Stimulated activated CD4-positive, alpha-beta T cell treated with anti-CD3 and anti-CD28 coated beads, Interleukin-4, amount 100 ng/mL, for 1 hour (primary cell): Measurements from ENCODE around the gene ALDH3B1.
A peak's percentile ranks its signal among the peaks of the same experiment; 100 is the strongest.

Source experiments
- DNase-seq: peaks from one replicate; pipeline ENCODE4 v3.0.0-alpha.2; 2020

ALDH3B1 gene

DNA sequence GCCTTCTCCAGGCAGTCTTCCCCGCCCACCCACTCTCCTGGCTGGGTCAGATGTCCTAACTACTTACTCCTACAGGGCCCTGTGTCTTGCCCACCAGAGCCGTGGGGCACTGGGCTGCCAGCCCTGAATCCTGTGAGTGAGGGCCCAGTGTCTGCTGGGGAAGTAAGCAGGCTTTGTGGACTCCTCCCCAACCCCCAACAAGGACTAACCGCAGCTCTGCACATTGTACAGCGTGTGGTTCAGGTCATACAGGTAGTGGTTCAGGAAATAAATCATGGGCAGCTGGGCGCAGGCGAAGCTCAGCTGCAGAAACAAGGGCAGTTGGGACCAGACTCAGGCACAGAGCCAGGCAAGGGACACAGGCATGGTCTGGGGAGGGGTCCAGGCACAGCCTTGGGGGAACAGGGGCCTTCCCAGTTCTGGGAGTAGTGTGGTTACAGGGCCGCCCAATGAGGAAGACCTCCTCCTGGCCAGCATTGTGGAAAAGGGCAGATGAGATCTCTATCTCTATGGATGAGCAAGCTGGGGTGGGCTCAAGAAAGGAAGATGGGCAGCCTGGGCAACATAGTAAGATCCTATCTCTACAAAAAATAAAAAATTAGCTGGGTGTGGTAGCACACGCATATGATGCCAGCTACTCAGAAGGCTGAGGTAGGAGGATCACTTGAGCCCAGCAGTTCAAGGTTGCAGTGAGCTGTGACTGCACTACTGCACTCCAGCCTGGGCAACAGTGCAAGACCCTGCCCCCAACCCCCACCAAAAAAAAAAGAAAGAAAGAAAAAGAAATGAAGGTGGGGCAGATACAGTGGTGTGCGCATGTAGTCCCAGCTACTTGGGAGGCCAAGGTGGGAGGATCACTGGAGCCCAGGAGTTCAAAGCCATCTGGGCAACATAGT is 11.7 kb upstream of the ALDH3B1 start:
- no peak for DNase-seq

DNA sequence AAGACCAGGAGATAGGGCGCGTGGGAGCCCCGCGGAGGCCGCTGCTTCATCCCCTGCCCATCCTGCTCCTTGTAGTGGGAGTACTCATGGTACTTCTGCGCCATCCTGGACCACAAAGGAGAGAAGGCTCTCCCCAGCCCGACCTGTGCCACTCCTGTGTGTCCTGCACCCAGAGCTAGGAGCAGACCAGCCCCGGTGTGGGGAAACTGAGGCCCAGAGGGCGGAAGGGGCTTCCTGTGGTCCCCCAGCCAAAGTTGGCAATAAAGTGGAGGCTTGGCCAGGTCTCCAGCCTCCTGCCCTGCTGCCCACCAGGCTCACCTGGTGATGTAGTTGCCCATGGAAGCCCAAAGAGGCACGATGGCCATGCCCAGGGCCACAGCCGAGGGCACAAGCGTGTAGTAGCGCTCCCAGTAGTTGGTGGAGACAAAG is 10.9 kb upstream of the ALDH3B1 start:
- DNase-seq, result no peak

DNA sequence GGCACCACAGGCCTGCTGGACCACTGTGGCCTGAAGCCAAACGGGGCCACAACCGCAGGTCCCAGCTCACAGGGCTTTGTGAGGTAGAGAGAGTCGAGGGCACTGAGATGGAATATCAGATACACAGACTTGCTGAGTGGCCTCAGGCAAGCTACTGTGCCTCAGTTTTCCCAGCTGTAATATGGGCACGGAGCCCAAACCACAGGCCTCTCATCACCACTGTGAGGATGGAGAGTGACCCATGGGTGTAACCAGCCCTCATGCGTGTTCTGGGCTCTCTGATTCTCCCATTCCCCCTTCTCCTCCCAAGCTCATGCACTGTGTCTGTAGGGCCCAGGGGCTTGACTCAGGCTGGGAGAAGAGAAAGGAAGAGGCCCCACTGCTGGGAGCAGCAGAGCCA is 10.4 kb upstream of the ALDH3B1 start:
- no peak for DNase-seq

DNA sequence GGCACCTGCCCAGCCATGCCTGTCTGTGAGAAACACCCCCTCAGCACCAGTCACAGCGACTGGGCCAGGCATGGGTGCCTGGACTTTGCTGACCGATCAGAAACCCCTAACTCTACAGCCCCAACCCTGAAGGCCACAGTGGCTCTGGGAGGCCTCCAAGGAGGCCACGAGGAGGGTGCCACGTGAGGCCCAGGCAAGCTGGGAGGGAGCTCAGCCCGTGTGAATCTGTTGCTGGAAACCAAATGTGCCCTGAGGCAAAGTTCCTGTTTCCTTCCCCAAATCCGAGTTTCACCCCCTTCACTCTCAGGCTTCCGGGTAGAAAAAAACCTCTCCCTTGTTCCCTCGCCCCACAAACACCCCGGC is 7.6 kb upstream of the ALDH3B1 start:
- no peak for DNase-seq

DNA sequence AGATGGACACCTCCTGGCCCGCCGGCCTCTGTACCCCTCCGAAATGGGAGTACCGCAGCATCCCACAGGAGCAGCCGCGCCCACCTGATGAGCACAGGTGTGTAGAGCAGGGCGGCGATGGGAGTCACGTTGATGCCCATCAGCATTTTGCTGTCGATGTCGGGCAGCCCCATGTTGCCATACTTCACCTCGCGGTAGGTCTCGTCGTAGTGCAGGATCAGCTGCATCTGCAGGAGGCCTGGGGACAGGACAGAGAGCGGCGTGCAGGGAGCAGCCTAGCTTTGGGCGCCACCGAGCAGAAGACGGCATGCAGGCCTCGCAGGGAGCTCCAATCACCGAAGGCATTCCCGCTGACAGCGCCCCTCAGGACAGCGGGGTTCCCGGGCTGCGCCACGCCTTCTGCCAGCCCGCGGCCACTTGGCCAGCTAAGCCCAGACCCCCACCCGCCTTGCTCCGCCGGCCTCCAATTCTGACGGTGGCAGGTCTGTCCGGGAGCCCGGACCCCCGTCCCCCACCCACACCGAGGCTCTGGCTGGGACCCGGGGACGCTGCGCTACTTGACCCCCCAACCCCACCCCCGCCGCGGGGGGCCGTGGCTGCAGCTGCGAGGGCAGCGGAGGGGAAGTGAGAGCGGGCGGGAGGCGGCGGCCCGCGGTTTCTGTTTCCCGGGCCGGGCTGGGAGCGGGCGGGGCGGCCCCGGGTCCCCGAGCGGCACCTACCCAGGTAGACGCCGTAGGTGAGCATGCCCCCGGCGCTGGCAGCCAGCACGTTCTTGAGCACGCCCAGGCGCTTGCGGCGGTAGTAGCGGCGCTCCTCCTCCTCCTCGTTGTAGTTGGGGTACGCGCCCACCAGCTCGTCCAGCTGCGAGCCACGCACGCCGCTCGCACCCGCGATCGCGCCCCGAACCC is 6.9 kb upstream of the ALDH3B1 start:
- peak; percentile 58 for DNase-seq

DNA sequence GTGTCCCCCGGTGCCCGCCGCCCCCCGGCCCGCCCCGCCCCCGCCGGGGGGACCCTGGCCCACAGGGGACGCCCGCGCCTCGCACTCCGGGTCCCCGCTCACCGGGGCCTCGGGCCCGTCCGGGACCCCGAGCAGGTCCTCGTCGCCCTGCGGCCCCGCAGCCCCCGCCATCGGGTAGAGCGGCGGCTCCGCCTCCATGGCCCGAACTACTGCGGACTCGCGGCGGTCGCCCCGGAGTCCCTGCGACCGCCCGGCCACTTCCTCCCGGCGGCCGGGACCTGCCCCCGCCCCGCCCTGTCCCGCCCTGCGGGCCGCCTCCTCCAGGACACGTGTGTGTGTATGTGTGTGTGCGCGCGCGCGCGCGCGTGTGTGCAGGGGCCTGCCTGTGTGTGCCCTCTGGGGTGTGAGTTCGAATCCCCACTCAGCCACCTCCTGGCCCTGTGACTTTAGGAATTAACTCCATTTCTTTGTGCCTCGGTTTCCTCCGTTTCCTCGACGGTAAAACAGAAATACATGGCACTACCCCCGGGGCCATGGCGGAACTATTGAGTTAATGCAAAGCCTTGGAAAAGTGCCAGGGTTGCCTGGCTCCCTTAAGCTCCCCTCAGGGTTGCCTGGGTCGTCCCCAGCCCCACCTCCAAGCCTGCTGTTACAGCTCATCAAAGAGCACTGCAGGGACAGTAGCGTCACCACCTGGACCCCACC is 6.1 kb upstream of the ALDH3B1 start, which contains the start of gene UNC93B1:
TSS of gene UNC93B1 (minus strand) at position 252 of the 705 bp plus-strand sequence. CDS start at position 198, 54 bp downstream.
- peak; percentile 81 for DNase-seq

DNA sequence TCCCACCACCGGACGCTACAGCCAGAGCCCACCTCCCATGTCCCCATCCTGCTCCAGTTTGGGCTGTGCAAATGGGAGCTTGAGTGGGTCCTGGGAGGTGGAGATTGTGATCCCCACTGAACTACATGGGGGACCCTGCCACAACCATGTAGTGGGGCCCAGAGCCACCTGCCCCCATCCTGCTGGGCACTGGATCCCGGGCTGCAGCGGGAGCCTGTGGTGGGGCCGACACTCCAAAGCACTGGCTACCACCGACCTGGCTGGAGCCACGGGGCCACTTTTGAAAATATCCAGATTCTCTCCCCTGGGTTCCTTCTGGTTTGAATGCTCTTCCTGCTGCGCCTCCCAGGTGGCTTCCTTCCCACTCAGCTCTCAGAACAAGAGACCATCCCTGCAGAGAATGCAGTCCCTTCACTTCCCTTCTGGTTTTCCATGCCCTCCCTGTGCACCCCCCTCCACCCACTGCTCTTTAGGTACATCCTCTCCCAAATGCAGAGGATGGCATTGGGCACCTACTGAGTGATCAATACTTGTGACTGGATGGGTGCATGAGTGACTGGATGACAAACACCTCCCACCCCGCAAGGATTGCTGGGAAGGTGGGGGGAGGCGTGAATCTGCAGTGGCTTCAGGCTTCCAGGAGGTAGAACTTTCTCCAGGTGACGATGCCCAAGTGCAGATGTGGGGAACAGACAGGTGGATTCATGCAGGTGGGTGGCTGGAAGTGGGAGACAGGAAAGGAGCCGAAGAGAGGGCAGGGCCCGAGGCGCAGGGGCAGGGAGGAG is 5.4 kb upstream of the ALDH3B1 start:
- DNase-seq, result no peak

DNA sequence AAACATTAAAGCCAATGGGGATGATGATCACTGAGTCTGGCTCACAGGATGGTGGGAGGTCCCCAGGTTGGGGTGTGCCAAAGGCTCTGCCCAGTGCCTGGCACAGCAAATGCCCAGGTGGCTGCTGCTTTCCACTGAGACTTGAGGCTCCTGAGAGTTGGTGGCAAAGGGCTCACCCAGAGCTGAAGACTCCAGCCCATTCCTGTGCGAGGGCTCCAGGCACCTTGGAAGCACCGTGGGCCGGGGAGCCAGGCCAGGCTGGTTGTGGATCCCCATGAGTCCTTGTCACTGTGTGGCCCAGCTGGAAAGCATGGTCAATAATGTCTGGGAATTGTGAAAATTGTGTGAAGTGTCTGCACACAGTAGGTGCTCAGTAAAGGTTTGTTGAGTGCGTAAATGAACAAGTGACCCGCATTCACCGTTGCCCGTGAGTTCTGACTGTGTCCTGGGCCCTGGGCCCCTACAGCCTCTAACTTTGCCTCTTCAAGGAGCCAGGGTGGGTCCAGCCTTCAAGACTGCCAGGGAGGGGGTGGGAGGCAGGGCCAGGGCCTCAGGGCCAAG is 3.4 kb upstream of the ALDH3B1 start:
- DNase-seq, result no peak

DNA sequence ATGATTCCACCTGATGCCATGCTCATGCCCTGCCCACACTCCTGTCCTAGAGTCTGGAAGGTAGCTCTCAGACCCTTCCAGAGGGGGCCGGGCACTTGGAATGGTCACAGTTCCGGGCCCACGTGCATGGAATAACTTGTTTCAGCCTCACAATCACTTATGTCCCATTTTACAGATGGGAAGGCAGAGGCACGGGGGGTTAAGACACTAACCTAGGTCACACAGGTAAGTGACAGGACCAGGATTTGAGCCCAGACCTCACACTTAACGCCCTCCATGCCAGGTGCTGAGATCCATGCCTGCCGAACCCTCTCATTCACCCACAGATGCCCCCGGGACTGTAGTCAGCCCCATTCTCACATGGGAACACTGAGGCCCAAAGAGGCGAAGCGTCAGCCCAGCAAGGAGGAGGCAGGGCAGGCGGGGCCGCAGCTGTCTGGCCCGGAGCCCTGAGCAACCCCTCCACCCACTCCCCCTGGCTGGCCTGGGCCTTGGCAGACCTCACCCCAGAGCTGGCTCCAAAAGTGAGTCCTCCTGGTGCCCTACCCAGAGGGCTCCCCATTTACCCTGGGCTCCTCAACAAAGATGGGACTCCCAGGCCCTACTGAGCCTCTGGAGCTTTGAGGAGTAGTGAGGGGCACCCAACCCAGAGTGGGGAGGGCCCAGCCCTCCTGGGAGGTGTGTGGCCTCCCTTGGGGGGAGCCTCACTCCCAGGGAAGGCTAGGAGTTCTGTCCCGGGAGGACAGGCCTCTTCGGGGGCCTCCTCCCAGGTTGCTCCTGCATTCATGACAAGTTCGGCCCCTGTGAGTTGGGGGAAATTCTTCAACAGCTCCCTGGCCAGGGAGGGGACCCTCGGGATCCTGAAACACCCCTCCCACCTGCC is 2.4 kb upstream of the ALDH3B1 start:
- DNase-seq, result no peak

DNA sequence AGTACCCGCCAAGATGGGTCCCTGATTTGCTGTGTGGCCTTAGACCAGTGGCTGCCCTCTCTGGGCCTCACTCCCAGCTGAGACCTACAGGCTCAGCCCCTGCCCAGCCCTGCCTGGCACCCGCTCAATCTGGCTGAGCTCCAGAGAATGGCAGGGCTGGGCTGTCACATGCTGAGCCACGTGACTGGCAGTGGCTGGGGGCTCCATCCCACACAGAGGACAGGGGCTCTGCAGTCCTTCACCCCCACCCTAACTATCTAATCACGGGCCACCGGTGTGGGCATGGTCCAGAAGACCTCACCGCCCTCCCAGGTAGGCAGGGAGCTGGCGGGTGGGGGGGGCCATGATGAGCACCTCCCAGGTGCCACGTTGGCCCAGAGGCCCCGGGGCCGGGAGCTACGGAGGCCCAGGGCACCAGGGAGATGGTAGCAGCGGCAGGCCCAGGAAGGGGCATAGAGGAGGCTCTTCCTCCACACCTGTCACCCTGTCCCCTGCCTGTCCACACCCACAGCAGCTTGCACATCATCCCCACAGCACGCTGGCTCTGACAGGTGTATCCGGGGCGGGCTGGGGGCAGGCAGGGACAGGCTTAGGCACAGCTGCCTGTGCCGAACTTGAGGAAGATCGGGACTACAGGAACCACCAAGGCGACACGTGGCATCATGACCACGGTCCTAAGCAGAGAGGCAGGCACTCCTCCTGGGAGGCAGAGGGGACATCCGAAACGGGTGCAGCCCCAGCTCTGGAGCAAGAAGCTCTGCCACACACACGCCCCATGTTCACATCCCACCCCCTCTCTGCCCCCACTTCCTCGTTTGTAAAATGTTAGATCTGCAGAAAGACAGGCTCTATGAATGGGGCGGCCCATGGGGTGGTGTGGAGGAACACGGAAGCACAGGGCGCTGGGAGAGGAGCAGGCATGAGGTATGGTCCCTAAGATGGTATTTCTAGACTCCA is 1.5 kb upstream of the ALDH3B1 start:
- no peak for DNase-seq

DNA sequence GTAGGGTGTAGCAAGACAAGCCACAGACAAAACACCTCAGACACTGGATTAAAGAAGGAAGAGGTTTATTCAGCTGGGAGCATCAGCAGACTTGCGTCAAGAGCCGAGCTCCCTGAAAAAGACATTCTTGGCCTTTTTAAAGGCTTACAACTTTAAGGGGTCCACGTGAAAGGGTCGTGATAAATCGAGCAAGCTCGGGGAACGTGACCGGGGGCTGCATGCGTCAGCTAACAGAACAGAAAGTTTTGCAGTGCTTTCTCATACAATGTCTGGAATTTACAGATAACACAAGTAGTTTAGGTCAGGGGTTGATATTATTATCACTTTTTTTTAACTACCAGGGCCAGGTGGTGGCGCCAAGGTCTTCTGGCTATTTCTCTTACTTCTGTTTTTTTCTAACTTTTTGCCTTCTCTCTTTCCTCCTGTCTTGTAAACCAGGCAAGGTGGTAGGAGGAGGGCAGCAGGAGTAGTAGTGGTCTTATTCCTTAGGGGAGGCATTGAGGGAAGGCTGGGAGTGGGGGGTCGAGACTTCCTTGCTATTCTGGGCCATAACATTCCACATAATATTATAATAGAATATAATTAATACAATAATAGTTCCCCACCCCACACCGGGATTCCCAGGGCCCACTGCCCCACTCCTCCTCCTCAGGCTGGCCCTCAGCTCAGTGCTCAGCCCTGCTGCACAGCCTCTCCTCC is 587 bp upstream of the ALDH3B1 start:
- DNase-seq, result no peak

DNA sequence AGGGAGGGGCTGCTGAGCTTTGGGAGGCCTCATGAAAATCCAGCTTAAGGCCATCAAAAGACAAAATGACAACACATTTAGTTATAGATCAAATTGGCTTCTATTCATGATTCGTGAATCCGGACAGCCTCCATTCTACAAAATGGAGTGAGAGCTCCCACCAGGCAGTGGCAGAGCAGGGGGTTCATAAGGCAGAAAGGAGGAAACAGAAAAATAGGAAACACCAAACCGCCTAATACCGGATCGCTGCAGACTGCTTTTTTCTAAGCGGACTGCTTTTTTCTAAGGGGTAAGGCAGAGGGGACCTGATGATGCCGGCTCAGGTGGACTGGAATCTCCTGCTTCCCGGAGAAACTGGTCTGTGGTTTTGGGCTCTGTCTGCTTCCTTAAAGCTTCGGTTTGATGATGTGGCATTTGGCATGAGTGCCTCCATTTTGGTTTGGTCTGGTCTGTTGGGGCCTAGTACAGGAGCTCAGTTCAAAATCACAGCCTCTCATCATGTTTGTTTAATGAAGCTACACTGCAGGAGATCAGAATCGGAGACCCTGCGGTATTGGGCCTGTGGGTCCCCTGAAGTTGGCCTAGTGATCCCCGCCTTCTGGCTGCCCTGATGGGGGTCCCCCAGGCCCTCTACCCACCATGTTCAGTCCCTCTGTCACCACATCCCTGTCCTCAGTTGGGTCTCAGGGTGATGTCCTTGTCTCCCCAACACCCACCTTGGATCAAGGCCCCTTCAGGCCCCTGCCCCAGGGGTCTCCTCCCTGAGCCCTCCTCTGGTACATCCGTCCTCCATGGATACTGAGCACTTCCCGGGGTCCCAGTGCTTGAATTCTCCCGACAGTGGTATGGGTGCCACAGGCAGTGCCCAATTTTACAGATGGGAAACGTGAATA is 1.2 kb downstream of the ALDH3B1 start:
- no peak for DNase-seq

DNA sequence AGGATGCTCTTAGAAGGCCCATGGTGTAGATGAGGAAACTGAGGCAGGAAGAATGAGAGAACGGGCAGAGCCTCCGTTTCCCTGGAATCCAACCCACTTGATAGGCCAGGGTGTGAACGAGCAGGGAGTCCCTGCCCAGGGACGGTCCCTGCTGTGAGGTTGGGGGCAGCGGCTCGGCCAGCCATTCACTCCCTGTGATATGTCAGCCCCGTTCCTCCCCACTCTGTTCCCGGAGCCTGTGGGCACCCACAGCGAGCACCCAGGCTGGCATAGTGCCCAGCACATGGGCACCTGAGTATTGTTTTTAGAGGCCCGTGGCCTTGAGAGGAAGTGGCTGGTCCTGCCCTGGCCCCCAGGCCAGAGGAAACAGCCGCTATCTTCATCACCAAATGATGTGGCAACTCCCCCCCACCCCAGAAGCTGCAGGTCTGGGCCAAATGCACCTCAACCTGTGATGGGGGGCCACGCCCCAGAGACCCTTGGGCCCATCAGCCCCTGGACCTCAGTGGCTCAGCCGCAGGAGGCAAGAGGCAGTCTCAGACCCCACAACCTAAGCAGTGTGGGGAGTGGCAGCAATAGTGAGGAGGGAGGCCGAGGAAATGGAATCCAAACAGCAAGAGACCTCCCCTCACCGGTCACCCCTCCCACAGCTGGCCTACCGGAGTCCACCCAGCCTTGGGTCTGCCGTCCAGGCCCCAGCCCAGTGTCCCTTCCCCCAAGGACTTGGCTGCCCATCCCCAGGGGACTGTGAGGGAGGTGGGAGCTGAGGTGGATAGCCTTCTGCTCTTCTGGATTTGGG is 2.1 kb downstream of the ALDH3B1 start:
- no peak for DNase-seq

DNA sequence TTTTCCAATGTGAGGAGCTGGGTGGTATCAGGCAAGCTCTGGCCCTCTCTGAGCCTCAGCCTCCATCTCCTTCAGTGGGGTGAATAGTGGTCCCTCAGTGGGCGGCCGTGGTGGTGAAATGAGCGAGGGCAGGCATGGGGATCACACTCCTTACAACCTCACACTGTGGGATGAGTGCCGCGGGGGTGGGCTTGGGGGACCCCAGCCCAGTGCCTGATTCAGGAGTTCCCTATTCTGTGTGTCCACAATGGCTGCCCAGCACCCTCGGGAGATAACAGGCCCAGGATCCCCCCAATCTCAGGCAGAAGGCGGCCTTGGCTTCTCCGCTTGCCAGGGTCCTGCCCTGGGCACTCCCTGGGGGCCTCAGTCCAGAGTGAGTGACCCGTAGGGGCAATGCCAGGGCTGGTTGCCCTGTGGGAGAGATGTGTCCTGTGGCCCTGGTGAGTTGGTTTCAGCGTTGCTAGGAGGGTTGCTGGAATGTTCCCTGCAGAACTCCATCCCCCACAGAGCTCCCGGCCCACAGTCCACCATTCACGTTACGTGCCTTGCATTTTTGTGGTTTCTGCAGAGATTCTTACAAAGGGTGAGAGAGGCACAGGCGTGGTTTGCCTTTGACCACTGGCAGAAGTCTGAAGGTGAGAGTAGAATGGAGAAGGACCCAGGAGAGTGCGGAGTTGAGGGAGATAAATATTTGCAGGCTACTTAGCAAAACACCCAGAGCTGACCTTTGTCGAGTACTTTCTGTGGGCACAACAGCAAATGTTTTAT is 2.9 kb downstream of the ALDH3B1 start:
- no peak for DNase-seq

DNA sequence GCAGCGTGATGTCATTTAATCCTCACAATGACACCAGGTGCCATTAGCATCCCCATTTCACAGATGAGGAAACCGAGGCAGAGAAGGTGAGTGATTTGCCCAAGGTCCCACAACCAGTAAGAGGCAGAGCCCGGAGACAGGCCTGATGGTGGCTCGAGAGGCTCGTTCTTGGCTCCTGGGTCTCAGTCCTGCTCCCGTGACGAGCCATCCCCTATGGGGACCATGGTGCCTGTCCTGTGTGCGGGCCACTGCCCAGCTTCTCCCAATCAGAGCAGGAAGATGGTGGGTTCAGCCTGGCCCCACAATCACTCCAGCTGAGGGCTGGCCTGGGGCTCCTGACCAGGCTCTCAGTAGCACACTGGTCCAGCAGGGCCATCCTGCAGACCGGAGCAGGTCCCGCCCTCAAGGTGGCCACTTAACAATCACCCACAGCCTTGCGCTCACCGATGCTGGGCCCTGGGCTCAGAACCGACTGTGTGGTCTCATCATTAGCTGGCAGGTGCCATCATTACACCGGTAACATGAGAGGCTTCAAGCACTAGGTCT is 3.6 kb downstream of the ALDH3B1 start:
- no peak for DNase-seq
